ENCODE measurements around the gene FLT1.

- no peak for TF ChIP-seq CTCF (IDR thresholded peaks at IDR 0.05)
- TF ChIP-seq EP300 (IDR thresholded peaks at IDR 0.05) = no peak
- no peak for TF ChIP-seq POLR2A (IDR thresholded peaks at IDR 0.05)
These were observed 38.7 kb upstream of the FLT1 start for GRCh38 chr13:28533441-28534166.
